NOMO-1 treated with dmso at 0.1 percent for 144 hours (cell line): ENCODE measurements around the gene P2RY8.
"Not testable (repeated sequence)": the region's sequence is repeated elsewhere in the genome, so short reads cannot be mapped to it uniquely, and the experiment has no call there.

ENCODE experiments used
- DNase-seq: peaks from one replicate; lab custom pipeline; 2025; ENCODE audit not compliant: unreplicated experiment; lab: John Stamatoyannopoulos, UW

P2RY8 gene

GRCh38 chrX:1521459-1521956, 15.5 kb downstream of the P2RY8 start:
- peak; percentile 91 for DNase-seq

DNA sequence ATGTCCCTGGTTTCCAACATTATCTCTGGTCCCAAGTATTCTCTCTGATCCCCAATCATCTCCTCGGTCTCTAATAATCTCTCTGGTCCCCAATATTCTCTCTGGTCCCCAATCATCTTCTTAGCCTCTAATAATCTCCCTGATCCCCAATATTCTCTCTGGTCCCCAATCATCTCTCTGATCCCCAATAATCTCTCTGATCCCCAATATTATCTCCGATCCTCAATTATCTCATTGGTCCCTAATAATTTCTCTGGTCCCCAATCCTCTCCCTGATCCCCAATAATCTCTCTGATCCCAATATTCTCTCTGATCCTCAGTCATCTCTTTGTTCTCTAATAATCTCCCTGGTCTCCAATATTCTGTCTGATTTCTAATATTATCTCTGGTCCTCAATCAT, 16.6 kb downstream of the P2RY8 start:
- no peak for DNase-seq

DNA sequence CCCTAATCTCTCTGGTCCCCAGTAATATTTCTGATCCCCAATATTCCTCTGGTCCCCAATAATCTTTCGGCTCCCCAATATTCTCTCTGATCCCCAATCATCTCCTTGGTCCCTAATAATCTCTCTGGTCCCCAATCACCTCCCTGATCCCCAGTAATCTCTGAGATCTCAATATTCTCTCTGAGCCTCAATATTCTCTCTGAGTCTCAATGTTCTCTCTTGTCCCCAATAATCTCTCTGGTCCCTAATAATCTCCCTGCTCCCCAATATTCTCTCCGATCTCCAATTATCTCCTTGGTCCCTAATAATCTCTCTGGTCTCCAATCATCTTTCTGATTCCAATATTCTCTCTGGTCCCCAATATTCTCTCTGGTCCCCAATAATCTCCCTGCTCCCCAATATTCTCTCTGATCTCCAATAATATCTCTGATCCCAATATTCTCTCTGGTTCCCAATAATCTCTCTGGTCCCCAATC, 17.9 kb downstream of the P2RY8 start:
- DNase-seq: no peak

- DNase-seq: peak; percentile 4
Observed at GRCh38 chrX:1518512-1518911, 18.5 kb downstream of the P2RY8 start.

GRCh38 chrX:1516596-1517104, 20.3 kb downstream of the P2RY8 start:
- no peak for DNase-seq

DNA sequence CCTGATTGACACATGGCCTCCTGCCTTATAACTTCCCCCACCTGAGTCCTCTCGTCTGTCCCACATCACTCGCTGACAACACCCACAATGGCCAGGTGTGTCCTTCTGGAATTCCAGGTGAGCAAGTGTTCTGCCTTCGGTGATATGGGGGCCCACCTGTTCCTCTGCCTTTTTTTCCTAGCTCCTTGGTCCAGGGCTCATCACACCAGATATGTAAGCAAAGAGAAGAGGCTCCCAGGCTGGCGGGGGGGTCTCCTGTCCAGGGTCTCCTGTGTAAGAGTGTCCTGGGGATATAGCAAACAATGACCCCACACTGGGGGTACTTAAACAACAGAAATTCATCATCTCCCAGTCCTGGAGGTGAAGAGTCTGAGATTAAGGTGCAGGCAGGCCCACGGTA, 25.2 kb downstream of the P2RY8 start:
- no peak for DNase-seq

GRCh38 chrX:1511150-1511549, 25.8 kb downstream of the P2RY8 start:
- no peak for DNase-seq

GRCh38 chrX:1507511-1508463, 29.2 kb downstream of the P2RY8 start:
- DNase-seq: peak; percentile 22

GRCh38 chrX:1506916-1507315, 30.1 kb downstream of the P2RY8 start:
- DNase-seq: no peak

DNA sequence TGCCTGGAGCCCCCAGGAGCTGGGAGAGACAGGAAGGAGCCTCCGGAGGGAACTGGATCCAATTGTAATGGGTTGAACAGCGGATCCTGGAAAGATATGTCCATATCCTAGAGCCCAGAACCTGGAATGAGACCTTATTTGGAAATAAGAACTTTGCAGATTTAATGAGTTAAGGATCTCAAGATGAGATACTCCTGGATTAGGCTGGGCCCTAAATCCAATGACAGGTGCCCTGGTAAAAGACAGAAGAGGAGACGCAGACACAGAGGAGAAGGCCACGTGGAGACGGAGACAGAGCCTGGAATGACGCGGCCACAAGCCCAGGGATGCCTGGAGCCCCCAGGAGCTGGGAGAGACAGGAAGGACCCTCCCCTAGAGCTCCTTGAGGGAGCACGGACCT, 34.1 kb downstream of the P2RY8 start:
- DNase-seq: no peak

DNA sequence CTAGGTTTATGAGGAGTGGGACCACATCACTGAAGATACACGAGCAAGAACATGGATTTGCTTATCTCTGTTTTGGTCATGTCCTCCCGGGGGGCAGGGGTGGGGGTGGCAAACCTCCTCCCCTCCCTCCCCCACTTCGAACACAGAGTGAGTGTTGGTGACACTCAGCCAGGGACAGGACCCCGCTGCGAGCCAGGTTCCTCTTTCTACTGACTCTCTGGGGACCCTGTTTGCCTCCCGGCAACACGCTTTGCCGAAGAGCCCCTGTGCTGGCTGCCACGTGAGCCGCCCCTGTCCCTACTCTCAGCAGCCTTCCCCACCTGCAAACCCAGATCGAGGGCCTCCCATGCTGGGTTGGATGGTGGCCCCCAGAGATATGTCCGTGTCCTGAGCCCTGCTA, 34.7 kb downstream of the P2RY8 start:
- no peak for DNase-seq

DNA sequence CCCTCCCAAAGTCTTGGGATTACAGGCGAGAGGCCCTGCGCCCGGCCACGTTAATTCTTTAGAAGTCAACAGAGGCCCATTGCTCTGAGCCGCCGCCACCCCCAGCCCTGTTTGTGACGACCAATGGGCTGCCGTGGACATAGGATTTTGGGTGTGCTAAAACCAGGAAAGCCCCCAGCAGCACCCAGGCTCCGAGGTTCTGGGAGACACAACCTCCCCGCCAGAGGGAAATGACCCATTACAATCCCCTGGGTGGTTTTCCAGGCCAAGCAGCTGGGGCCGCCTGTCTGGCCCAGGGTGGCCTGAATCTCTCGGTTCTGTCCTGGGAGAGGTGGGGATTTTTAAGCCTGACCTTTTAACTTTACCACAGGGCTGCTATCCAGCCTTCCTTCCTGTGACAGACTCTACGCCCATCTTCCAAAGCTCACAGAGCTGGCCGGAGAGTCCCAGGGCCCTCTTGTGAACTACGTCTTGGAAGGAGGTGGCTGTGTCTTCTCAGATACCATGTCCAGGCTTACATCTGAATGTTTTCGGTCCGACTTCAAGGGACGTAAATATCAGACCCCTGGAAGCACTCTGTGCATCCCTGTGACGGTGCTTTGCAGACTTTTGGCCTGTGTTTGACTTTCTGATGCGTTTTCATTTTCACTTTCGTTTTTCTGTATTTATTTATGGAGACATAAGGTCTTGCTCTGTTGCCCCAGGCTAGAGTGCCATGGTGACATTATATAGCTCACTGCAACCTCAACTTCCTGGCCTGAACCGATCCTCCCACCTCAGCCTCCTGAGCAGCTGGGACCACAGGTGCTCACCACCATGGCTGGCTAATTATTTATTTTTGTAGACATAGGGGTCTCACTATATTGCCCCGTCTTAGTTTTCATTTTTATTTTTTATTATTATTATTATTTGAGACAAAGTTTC, 36.0 kb downstream of the P2RY8 start:
- no peak for DNase-seq

DNA sequence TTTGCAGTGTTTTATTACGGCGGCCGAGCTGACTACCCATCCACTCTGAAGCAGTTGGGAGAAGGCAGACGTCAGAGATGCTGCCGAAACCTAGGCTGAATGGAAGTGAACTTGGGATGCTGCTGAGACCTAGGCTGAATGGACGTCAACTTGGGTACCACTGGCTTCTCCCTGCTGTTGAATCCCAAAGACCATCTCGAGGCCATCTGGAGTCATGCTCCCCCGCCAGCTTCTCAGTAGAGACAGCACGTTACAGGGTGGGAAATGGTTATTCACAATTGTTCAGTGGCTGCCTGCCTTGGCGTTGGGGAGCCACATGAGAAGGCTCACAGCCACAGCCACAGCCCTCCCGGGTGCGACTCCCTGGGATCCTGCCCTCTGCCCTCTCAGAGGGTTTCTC, 40.9 kb downstream of the P2RY8 start:
- DNase-seq: no peak

DNA sequence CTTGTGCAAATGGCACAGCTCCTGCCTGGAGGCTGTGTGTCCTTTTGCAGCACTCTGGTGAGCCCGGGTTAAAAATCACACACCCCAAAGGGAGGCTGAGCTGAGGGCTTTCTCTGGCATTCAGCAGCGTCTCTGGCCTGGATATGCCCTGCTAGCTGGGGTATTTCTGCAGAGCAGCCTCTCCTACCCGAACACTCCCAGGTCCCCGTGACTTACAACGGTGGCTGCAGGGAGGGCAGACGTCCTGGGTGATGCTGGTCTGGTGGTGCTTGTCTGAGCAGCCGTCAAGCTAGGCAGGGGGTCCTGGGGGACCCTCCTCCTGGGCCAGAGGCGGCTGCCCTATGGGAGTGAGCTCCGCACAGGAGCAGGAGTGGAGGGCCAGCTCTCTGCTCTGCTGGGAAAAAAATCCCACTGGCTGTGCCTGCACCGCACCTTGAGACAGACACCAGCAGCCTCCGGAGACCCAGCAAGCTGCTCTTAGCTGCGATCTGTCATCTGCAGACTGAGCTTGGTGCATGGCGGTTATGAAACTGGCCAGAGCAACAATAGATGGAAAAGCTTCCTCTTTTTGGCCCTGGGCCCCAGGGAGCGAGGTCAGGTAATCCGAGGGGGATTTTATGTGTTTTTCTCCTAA, 43.0 kb downstream of the P2RY8 start:
- peak; percentile 61 for DNase-seq

DNA sequence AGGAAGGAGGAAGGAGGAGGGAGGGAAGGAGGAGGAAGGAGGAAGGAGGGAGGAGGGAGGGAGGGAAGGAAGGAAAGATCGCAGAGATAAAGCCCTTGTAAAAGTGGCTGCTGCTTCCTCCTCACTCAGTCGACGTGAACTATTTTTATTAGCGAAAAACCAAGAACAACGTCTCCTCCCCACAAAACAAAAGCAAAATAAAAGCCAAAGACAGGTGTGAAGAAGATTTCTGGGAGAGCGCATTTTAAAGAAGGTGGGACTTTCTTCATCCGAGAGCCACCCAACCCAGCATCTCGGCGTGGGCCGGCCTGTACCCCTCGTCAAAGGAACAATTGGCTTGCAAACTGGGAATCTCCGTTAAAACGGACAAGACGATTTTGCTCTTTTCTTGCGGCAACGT, 43.6 kb downstream of the P2RY8 start:
- DNase-seq: no peak

GRCh38 chrX:1492421-1493012, 44.5 kb downstream of the P2RY8 start:
- no peak for DNase-seq

GRCh38 chrX:1491851-1492349, 45.1 kb downstream of the P2RY8 start:
- DNase-seq: no peak

DNA sequence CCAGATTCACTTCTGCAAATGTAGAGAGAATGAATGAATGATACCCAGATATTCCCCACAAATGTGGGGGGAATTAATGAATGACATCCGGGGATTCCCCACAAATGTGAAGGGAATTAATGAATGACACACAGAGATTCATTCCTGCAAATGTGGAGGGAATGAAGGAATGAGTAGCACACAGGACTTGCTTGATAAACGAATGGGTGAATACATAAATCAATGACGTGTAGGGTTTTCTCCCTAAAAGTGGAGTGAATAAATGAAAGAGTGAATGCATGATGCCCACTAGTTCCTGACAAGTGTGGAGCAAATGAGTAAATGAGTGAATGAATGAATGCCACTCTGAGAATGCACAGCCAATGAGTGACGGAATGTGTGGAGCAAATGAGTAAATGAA, 45.7 kb downstream of the P2RY8 start:
- not testable (repeated sequence) for DNase-seq

DNA sequence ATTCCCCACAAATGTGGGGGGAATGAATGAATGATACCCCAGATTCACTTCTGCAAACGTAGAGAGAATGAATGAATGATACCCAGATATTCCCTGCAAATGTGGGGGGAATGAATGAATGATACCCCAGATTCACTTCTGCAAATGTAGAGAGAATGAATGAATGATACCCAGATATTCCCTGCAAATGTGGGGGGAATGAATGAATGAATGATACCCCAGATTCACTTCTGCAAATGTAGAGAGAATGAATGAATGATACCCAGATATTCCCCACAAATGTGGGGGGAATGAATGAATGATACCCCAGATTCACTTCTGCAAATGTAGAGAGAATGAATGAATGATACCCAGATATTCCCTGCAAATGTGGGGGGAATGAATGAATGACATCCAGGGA, 46.3 kb downstream of the P2RY8 start:
- DNase-seq: not testable (repeated sequence)

DNA sequence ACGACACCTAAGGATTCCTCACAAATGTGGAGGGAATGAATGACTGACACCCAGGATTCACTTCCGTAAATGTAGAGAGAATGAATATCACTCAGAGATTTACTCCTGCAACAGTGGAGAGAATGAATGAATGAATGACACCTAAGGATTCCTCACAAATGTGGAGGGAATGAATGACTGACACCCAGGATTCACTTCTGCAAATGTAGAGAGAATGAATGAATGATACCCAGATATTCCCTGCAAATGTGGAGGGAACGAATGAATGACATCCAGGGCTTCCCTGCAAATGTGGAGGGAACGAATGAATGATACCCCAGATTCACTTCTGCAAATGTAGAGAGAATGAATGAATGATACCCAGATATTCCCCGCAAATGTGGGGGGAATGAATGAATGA, 47.6 kb downstream of the P2RY8 start:
- DNase-seq: not testable (repeated sequence)
